Retinal pigment epithelial cell (primary cell): ENCODE measurements around the gene PLEKHM1.
A peak's percentile ranks its signal among the peaks of the same experiment; 100 is the strongest.

Source experiments
- DNase-seq: peaks from one replicate; pipeline ENCODE4 v3.0.0-alpha.2; 2010; ENCODE audit warnings: low read depth
- H3K4me3 ChIP-seq: 2 replicates; pipeline ENCODE4 v1.5.1; 2011; ENCODE audit warnings: mild to moderate bottlenecking, low read length, control low read depth, moderate library complexity
- CTCF ChIP-seq: conservative IDR thresholded peaks from 2 replicates; pipeline ENCODE4 v1.5.1; 2011; ENCODE audit warnings: low read depth, low read length, control low read depth, inconsistent platforms

Gene PLEKHM1

GRCh38 chr17:45408611-45409421 is 81.7 kb downstream of the PLEKHM1 start:
- no peak for DNase-seq
- TF ChIP-seq CTCF, result no peak
- no peak overlapping the region for H3K4me3 ChIP-seq

GRCh38 chr17:45406107-45406506 is 84.4 kb downstream of the PLEKHM1 start:
- H3K4me3 ChIP-seq, result peak overlapping the region; percentile 49
- DNase-seq, result no peak
- no peak for TF ChIP-seq CTCF

- no peak for TF ChIP-seq CTCF
- no peak for DNase-seq
- peak overlapping the region; percentile 49 for H3K4me3 ChIP-seq
Observed at GRCh38 chr17:45405250-45406086, 85.1 kb downstream of the PLEKHM1 start.

GRCh38 chr17:45404870-45405249 is 85.7 kb downstream of the PLEKHM1 start:
- no peak for TF ChIP-seq CTCF
- no peak overlapping the region for H3K4me3 ChIP-seq
- DNase-seq, result no peak

GRCh38 chr17:45403906-45404490 is 86.5 kb downstream of the PLEKHM1 start:
- DNase-seq, result no peak
- H3K4me3 ChIP-seq, result no peak overlapping the region
- no peak for TF ChIP-seq CTCF

- no peak for DNase-seq
- no peak for TF ChIP-seq CTCF
- no peak overlapping the region for H3K4me3 ChIP-seq
Observed at GRCh38 chr17:45402916-45403315, 87.6 kb downstream of the PLEKHM1 start.
